Vagina (tissue), 2 donors: ENCODE measurements around the gene BUB1.
"Not testable (repeated sequence)": the region's sequence is repeated elsewhere in the genome, so short reads cannot be mapped to it uniquely, and the experiment has no call there.

Experiments used
- CTCF ChIP-seq, 3 experiments: fragments of 450-650 bp in 2 of 3; fragments of 200-600 bp in 1 of 3; sonication (generic) in 1 of 3; IDR thresholded peaks; one replicate each; pipeline ENCODE4 v1.5.1; 2017 to 2019; ENCODE audit warnings: antibody characterized with exemption in 3 of 3, mild to moderate bottlenecking in 2 of 3, moderate library complexity in 2 of 3
- POLR2A ChIP-seq, 2 donors: fragments of 450-650 bp; IDR thresholded peaks; one replicate each; pipeline ENCODE4 v1.6.1; 2017; ENCODE audit warnings: antibody characterized with exemption in 2 of 2, mild to moderate bottlenecking in 2 of 2, moderate library complexity in 2 of 2
- POLR2AphosphoS5 ChIP-seq, 2 donors: sonication (generic); formaldehyde crosslinking; IDR thresholded peaks; one replicate each; pipeline ENCODE4 v1.9.0; 2017; ENCODE audit warnings: antibody characterized with exemption in 2 of 2, mild to moderate bottlenecking in 2 of 2, low read depth in 1 of 2; ENCODE audit not compliant: insufficient read depth in 1 of 2

- TF ChIP-seq CTCF (IDR thresholded peaks at IDR 0.05); POLR2A (IDR thresholded peaks at IDR 0.05); POLR2AphosphoS5 (IDR thresholded peaks at IDR 0.05; ENCODE audit: insufficient read depth in 1 of 2, low read depth in 1 of 2): not testable (repeated sequence)
Observed at GRCh38 chr2:110635949-110636628, 41.8 kb downstream of the BUB1 start.
